BLaER1 treated with 17β-estradiol and CSF1 and Interleukin-3, amounts not matched to agents 10 nM and 100 nM (cell line): ENCODE measurements around the gene KLHDC4.

Experiments
- H3K27ac ChIP-seq, 11 experiments: shearing (Covaris generic); formaldehyde crosslinking; 2 replicates each; pipeline ENCODE4 v1.8.1; 2022
- H3K27me3 ChIP-seq, 11 experiments: shearing (Covaris generic); formaldehyde crosslinking; 2 replicates each; pipeline ENCODE4 v1.8.1; 2022
- H3K36me3 ChIP-seq, 11 experiments: shearing (Covaris generic); formaldehyde crosslinking; 2 replicates each; pipeline ENCODE4 v1.8.1; 2022
- H3K4me1 ChIP-seq, 10 experiments: shearing (Covaris generic); formaldehyde crosslinking; 2 replicates each; pipeline ENCODE4 v1.8.1; 2022
- H3K4me2 ChIP-seq, 11 experiments: shearing (Covaris generic); formaldehyde crosslinking; 2 replicates each; pipeline ENCODE4 v1.8.1; 2022
- H3K4me3 ChIP-seq, 10 experiments: shearing (Covaris generic); formaldehyde crosslinking; 2 replicates each; pipeline ENCODE4 v1.8.1; 2022
- H3K9ac ChIP-seq, 11 experiments: shearing (Covaris generic); formaldehyde crosslinking; 2 replicates each; pipeline ENCODE4 v1.8.1; 2022
- H3K9me3 ChIP-seq, 11 experiments: shearing (Covaris generic); formaldehyde crosslinking; replicated peaks in 1 of 11; 2 replicates each; pipeline ENCODE4 v1.8.1; 2022
- H4K20me1 ChIP-seq, 11 experiments: shearing (Covaris generic); formaldehyde crosslinking; 2 replicates each; pipeline ENCODE4 v1.8.1; 2022
- Cebpa-rat ChIP-seq, 11 experiments: shearing (Covaris generic); IDR thresholded peaks; 2 replicates each; pipeline ENCODE4 v1.8.1; 2022

KLHDC4 gene

GRCh38 chr16:87664792-87665191, 101.0 kb downstream of the KLHDC4 start:
- no peak overlapping the region for H3K4me2 ChIP-seq
- H3K27me3 ChIP-seq: peaks cover 6 to 16% (median 11%) of the 10 kb centered on the region in 11 experiments; a peak in 14 of 22 replicates
- H3K9ac ChIP-seq: no peak overlapping the region
- no peak overlapping the region for H3K27ac ChIP-seq
- peaks cover 8 to 27% (median 17%) of the 10 kb centered on the region in 10 experiments; a peak in 19 of 20 replicates for H3K4me1 ChIP-seq
- H3K36me3 ChIP-seq: no peaks in the 10 kb centered on the region
- no peak for TF ChIP-seq Cebpa-rat (IDR thresholded peaks at IDR 0.05)
- H3K9me3 ChIP-seq: no peaks in the 10 kb centered on the region
- no peak overlapping the region for H3K4me3 ChIP-seq
- peaks cover 0 to 81% (median 3%) of the 10 kb centered on the region in 11 experiments; a peak in 10 of 22 replicates for H4K20me1 ChIP-seq

- peaks cover 6 to 19% (median 11%) of the 10 kb centered on the region in 11 experiments; a peak in 14 of 22 replicates for H3K27me3 ChIP-seq
- H3K4me3 ChIP-seq: no peak overlapping the region
- H3K4me1 ChIP-seq: peaks cover 5 to 19% (median 14%) of the 10 kb centered on the region in 10 experiments; a peak in 18 of 20 replicates
- peaks cover 0 to 67% (median 3%) of the 10 kb centered on the region in 11 experiments; a peak in 10 of 22 replicates for H4K20me1 ChIP-seq
- H3K9ac ChIP-seq: no peak overlapping the region
- TF ChIP-seq Cebpa-rat (IDR thresholded peaks at IDR 0.05): no peak
- H3K36me3 ChIP-seq: no peaks in the 10 kb centered on the region
- peaks cover 0 to 7% (median 6%) of the 10 kb centered on the region in 11 experiments; a peak in 16 of 22 replicates for H3K9me3 ChIP-seq
- peak overlapping the region in 1 of 11 experiments; percentile 6; a peak in 1 of 22 replicates for H3K27ac ChIP-seq
- peak overlapping the region in 10 of 11 experiments; percentile 22 to 58 (median 42); a peak in 16 of 22 replicates for H3K4me2 ChIP-seq
Measured at GRCh38 chr16:87662254-87663204, 103.3 kb downstream of the KLHDC4 start.

GRCh38 chr16:87661561-87661960, 104.2 kb downstream of the KLHDC4 start:
- H3K9ac ChIP-seq: no peak overlapping the region
- TF ChIP-seq Cebpa-rat (IDR thresholded peaks at IDR 0.05): peak in 4 of 11 experiments; percentile 23 to 71 (median 42); a peak in 4 of 22 replicates
- H3K4me1 ChIP-seq: peaks cover 5 to 12% (median 9%) of the 10 kb centered on the region in 10 experiments; a peak in 18 of 20 replicates
- H4K20me1 ChIP-seq: peaks cover 0 to 60% (median 3%) of the 10 kb centered on the region in 11 experiments; a peak in 10 of 22 replicates
- peaks cover 6 to 19% (median 11%) of the 10 kb centered on the region in 11 experiments; a peak in 14 of 22 replicates for H3K27me3 ChIP-seq
- no peak overlapping the region for H3K4me3 ChIP-seq
- H3K27ac ChIP-seq: no peak overlapping the region
- H3K36me3 ChIP-seq: no peaks in the 10 kb centered on the region
- H3K9me3 ChIP-seq: peaks cover 0 to 8% (median 7%) of the 10 kb centered on the region in 11 experiments; a peak in 16 of 22 replicates
- H3K4me2 ChIP-seq: peak overlapping the region in 9 of 11 experiments; percentile 22 to 58 (median 40); a peak in 15 of 22 replicates

- no peak overlapping the region for H3K27ac ChIP-seq
- no peaks in the 10 kb centered on the region for H3K36me3 ChIP-seq
- H3K9ac ChIP-seq: no peak overlapping the region
- no peak overlapping the region for H3K4me2 ChIP-seq
- peaks cover 0 to 60% (median 3%) of the 10 kb centered on the region in 11 experiments; a peak in 10 of 22 replicates for H4K20me1 ChIP-seq
- H3K4me1 ChIP-seq: peaks cover 5 to 14% (median 9%) of the 10 kb centered on the region in 10 experiments; a peak in 18 of 20 replicates
- no peak overlapping the region for H3K4me3 ChIP-seq
- H3K9me3 ChIP-seq: peaks cover 0 to 8% (median 7%) of the 10 kb centered on the region in 11 experiments; a peak in 16 of 22 replicates
- peaks cover 6 to 19% (median 11%) of the 10 kb centered on the region in 11 experiments; a peak in 14 of 22 replicates for H3K27me3 ChIP-seq
- TF ChIP-seq Cebpa-rat (IDR thresholded peaks at IDR 0.05): no peak
Measured at GRCh38 chr16:87658564-87659225, 107.1 kb downstream of the KLHDC4 start.
